ENCODE results near the gene CNGA3.

Gene CNGA3

DNA sequence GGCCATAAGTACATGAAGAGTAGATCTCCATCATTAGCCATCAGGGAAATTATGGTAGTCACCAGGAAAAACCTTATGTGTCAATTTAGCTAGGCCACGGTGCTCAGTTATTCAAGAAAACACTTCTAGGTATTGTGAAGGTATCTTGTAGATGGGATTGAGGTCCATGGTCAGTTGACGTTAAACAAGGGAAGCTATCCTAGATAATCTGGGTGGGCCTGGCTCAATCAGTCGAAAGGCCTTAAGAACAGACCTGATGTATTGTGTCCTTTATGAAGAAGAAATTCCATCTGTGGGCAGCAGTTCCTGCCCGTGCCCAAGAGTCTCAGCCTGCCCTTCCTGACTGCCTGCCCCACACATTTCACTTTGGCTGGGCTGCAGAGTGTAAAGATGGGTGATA is 16.7 kb upstream of the CNGA3 start:
- no peak for DNase-seq

- DNase-seq: no peak
Measured at GRCh38 chr2:98332989-98333388, 13.3 kb upstream of the CNGA3 start.

DNA sequence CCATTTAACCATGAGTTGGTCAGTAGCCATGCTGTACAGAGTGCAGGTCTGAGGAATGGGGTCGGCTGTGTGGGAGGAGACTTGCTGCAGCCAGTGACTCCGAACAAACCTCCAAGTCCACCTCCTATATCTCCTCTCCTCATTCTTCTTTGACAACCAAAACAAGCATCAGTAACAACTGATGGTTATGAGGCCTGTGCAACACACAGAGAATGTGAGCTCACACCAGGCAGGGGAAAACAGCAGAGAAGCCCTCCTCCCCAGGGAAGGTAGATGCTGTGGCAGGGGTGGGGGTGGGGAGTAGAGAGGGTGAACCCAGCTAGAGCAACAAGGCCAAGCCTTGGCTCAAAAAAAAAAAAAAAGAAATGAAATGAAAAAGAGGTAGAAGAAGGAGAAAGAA is 12.3 kb upstream of the CNGA3 start:
- no peak for DNase-seq

DNA sequence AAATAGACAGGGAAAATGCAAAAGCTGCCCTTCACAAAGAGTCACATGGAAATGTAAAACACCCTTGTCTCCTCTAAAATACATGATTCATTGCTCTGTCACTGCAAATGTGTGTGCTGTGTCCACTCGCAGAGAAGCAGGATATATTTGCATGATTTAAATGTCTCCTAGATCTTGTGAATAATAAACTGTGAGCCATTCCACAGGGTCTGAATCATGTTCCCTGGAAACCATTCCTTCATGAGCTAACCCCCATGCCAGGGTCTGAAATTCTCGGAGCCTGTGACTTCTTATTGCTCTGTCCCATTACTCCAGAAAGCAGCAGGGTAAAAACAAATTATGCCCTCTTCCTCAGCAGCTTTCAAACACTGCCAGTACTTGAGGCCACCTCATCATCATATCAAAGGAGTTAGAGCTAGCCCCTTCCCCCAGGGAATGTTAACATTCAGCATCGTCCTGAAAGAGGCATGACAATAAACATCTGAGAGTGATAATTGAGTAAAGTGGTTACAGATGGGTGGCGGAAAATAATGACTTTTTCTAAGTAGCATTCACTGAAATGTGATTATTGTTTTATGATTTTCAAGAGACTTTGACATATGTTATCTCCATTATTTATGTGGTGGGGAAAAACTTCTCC is 11.7 kb upstream of the CNGA3 start:
- DNase-seq: peak in 1 of 2 donors; percentile 33

DNA sequence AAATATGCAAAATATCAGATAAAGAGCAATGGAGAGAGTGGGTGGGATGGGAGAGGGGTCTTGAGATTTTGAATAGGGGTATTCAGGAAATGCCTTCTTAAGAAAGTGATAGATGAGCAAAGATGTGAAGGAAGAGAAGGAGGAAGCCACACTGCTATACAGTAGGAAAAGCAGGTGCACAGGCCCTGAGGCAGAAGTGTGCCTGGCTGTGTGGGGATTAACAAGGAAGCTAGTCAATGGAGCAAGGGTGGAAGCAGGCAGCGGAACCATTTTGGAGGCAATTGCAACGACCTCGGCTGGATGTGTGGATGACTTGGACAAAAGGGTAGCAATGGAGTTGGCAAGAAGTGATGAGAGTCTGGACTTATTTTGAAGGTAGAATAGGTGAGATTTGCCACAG is 11.0 kb upstream of the CNGA3 start:
- DNase-seq: no peak

- DNase-seq: no peak
Measured at GRCh38 chr2:98341241-98341640, 5.0 kb upstream of the CNGA3 start.

GRCh38 chr2:98343285-98343684 is 3.0 kb upstream of the CNGA3 start:
- no peak for DNase-seq

DNA sequence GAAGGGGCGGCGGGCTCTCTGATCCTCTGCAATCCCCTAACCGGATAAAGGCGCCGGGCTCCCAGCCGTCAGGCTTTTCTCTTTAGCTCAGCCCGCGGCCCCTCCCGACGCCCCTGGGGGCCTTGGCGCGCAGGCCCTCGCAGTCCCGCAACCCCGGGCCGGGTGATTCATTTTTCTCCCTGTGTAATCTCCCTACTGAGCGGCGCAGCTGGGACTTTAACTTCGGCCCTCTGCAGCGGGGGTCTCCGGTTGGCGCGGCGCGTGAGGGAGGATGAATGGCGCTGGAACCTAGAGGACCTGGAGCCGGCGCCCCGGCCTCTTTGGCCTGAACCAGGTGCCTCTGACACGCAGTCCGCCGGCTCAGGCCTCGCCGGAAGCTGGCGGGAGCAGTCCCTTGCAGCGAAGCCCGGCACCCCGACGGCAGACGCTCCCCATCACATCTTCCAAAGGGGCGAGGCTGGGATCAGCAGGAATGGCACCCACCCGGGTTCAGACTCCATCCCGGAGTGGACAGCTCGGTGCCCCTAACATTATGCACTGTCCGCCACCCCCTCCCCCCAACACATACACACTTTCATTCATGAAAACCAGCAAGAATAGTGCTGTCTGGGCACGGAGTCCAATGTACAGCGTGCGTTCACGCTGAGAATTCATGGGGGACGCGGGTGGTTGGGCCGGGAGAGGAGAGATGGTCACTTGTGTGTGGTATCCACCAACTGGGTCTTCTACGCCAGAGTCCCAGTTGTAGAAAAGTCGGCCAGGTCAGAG is 1.2 kb downstream of the CNGA3 start:
- DNase-seq: no peak

DNA sequence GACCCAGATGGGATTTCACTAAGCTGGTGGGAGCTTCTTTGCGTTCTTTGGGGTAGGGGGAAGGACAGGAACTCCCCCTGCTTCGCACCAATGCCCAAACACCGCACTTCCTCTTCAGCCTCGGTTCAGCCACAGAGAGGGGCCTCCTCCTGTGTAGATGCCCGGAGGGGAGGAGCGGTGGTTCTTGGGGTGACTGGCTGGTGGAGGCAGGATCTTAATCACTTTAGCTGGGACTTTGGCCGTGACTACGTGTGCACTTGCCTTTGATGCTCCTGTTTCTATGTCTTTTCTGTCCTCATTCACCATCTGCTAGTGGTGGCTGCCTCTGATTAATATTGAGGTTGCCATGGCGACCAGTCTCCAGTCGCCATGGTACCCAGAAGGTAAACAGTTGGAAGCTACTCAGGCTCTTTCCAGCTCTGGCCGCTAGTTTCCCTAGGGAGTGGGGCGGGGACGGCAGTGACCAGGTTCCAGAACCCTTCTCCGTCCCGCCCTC is 1.9 kb downstream of the CNGA3 start:
- peak in 1 of 2 donors; percentile 13 for DNase-seq

GRCh38 chr2:98350411-98350810 is 4.2 kb downstream of the CNGA3 start:
- no peak for DNase-seq

GRCh38 chr2:98355881-98356280 is 9.6 kb downstream of the CNGA3 start:
- no peak for DNase-seq

DNA sequence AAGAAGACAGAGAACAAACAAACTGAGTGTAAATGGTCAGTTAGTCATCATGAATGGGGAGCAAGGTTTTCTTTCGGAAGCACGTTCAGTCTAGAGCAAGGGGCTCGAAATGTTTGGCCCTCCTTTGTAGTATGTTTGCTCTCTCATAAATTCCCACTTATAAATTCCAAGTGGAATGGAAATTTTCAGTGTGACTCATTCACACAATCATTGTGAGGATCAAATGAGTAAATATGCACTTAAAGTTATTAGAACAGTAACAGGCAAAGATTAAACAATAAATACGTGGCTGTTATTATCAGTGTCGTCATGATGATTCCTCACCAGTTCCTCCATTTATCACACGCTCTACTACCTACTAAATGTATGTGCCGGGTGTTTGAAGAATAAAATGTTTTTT is 10.5 kb downstream of the CNGA3 start:
- no peak for DNase-seq

DNA sequence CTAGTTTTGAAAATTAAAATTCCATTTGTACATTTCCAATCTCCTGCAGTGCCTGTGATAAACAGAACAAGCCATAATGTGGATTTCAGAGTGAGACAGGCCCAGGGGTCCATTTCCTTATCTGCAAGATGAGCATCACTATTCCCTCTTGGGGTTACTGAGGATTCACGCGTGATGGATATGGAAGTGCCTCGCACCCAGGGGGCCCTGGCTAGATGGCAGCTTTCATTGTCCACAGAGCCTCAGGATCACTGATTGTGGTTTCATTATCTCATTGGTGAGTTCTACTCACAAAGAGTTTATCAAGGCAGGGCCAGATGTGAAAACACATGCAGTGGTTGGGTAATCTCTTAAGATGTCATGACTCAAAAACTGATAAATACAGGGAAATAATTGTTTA is 11.6 kb downstream of the CNGA3 start:
- no peak for DNase-seq

- DNase-seq: no peak
Measured at GRCh38 chr2:98359986-98360385, 13.7 kb downstream of the CNGA3 start.

GRCh38 chr2:98367721-98368120 is 21.5 kb downstream of the CNGA3 start:
- no peak for DNase-seq

DNA sequence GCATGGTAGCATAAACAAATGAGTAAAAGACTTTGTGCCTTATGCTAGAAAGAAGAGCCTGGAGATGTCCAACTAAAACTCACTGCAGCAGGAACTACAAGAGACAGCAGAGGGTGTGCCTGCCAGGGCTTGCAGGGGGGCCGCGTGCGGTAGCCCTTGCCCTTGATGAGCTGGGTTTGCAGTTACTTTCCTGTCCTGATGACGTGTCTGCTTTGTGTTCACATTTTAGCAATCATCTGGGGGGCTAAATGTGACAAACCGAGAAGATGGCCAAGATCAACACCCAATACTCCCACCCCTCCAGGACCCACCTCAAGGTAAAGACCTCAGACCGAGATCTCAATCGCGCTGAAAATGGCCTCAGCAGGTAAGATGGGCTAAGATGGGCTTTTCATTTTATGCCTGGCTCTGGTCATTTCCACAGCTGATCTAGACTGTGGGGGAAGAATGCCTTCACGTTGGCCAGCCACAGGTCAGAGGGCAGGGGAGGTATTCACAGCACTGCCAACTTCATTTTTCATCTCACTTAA is 23.5 kb downstream of the CNGA3 start:
- no peak for DNase-seq

GRCh38 chr2:98372121-98372520 is 25.9 kb downstream of the CNGA3 start:
- DNase-seq: no peak

- no peak for DNase-seq
Measured at GRCh38 chr2:98372579-98372978, 26.3 kb downstream of the CNGA3 start.

DNA sequence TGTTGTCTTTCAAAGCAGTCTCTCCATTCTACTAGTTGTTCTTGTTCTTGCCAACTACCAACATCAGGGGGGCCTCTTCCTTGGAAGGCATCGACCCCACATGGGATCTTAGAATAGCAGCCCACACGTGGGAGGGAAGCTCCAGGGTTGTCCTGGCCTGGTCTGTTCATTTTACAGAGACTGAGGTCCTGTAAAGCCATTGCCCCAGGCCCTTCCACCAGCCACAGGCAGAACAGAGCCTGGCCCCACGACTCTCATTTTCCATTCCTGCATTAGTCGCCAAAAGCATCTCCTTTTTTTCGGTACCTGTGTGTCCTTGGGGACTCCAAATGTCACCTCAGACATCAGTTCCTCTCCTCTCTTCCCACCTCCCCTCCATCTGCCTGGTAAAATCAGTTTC is 28.0 kb downstream of the CNGA3 start:
- DNase-seq: no peak

GRCh38 chr2:98374958-98375570 is 28.8 kb downstream of the CNGA3 start:
- DNase-seq: no peak

DNA sequence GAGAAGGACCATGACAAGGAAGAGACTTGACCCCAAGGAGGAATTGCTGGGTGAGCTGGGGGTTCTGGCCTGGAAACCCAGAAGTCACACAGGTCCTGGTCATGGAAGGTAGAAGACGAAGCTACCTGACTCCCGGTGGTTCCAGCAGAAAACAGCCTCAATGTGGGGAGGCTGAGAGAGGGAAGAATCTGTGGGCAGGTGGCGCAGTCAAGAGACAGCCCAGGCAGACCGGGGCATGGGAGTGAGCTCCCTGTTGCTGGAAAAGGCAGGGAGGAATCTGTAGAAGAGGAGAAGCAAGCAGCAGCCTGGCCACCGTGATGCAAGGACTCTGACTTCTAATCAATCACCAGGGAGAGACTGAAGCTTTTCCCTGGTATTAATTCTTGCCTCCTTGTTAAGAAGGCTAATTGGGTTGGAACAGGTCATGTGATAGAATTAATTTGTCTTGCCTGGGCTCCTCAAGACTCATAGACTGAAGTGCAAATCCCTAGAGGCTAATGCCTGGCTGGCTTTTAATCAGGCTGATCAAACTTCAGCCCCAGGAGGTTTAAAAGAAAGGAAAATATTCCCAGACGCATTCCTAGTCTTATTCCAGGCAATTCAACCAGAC is 30.1 kb downstream of the CNGA3 start:
- DNase-seq: no peak

DNA sequence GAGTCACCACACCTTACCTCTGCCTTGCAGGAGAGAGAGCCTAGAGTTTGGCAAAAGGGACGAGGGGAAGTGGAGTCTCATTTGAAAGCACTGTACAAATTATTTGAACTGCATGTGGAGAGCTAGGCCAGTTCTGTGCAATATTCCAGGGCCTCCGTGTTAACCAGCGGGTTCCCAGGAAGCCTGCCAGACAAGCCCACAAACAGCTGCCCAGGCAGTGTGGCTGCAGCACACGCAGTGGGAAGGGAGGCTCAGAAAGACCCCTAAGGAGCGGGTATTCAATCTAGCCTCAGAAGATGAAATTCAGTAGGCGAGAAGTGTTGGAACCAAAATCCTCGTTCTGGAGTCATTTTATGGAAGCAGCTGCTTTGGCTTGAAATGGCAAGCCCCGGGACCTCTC is 30.7 kb downstream of the CNGA3 start:
- DNase-seq: no peak

- DNase-seq: no peak
Measured at GRCh38 chr2:98377544-98377943, 31.3 kb downstream of the CNGA3 start.
